Activated naive CD8-positive, alpha-beta T cell treated with anti-CD3 and anti-CD28 coated beads, Interleukin-2, amount 10 ng/mL, durations not matched to agents 7 days and 5 days (primary cell): ENCODE results near the gene RBBP9. TPM values are rescaled to one million over a fixed set of nuclear protein-coding genes. Genes with fewer than 3 reads are reported as not detected.
"Not testable (repeated sequence)": the region's sequence is repeated elsewhere in the genome, so short reads cannot be mapped to it uniquely, and the experiment has no call there.

Experiments
- ATAC-seq: fragments of 150-1000 bp; cut with Tn5 transposase; one replicate; pipeline ENCODE4 v1.10.0; 2021; ENCODE audit warnings: low read depth, moderate library complexity
- POLR2A ChIA-PET: fragments of 350-600 bp; sonication (Branson Sonifier 250); formaldehyde crosslinking; loops from one replicate; lab custom pipeline; 2021; ENCODE audit warnings: antibody characterized with exemption; lab: Charles Lee
- DNase-seq: peaks from one replicate; pipeline ENCODE4 v3.0.0; 2021
- H3K27ac Mint-ChIP-seq: one replicate; pipeline ENCODE4 v1.8.0; 2022; ENCODE audit warnings: mild to moderate bottlenecking, mixed read lengths
- H3K27me3 Mint-ChIP-seq: one replicate; pipeline ENCODE4 v1.8.0; 2022; ENCODE audit warnings: mild to moderate bottlenecking, moderate library complexity, mixed read lengths
- H3K36me3 Mint-ChIP-seq: one replicate; pipeline ENCODE4 v1.8.0; 2021; ENCODE audit warnings: mild to moderate bottlenecking, mixed read lengths
- H3K4me1 Mint-ChIP-seq: one replicate; pipeline ENCODE4 v1.8.0; 2021; ENCODE audit warnings: mixed read lengths
- H3K4me3 Mint-ChIP-seq: one replicate; pipeline ENCODE4 v1.8.0; 2022; ENCODE audit warnings: mild to moderate bottlenecking, moderate library complexity, mixed read lengths
- H3K9me3 Mint-ChIP-seq: one replicate; pipeline ENCODE4 v1.8.0; 2021; ENCODE audit warnings: mixed read lengths
- total RNA-seq, 2 experiments: library from RNA; stranded (reverse); gene quantifications; one replicate each; pipeline ENCODE4 v1.2.3, GENCODE V29; 2021

Gene RBBP9
- total RNA-seq, 2 experiments from 2014 or later, result 13.9 to 15.2 TPM

DNA sequence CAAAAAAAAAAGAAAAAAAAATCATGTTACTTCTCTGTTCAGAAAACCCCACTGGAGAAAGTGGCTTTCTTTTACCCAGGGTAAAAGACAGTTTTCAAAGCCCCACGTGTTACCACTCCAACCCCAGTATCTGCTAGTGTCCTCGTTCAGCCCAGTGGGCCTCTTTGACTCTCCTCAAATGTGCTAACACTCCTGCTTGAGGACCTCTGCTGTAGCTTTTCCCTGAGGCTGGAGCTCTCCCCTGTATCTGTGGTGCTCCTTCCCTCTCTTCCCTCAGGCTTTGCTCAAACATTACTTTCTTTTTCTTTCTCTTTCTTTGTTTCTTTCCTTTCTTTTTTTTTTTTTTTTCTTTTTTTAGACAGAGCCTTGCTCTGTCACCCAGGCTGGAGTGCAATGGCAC lies 26.0 kb upstream of the RBBP9 start:
- Mint-ChIP-seq H3K27ac (no peak overlapping the region), H3K9me3 (no peaks in the 10 kb centered on the region), H3K27me3 (no peaks in the 10 kb centered on the region), H3K36me3 (peaks cover 18% of the 10 kb centered on the region), H3K4me3 (no peak overlapping the region), H3K4me1 (no peaks in the 10 kb centered on the region)
- DNase-seq (no peak), ATAC-seq (no peak)
- POLR2A ChIA-PET, result no interaction called here

DNA sequence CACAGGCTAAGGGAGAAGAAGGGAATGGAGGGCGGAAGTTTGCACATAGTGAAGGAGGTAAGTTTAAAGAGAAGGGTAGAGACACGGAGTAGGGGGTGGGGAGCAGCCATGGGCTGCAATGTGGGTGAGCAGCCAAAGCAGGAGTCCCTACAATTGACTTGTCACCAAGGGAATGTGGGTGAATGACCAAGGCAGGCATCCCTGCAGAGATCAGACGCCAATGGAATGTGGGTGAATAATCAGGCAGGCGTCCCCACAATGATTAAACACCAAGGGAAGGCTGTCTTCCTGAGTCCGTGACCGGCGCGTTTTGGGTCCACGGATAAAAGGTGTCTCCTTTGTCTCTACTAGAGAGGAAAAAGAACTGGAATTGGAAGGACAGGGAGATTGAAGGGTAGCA lies 25.0 kb upstream of the RBBP9 start:
- POLR2A ChIA-PET, H3K27me3 Mint-ChIP-seq, H3K4me1 Mint-ChIP-seq, H3K9me3 Mint-ChIP-seq, H3K4me3 Mint-ChIP-seq, H3K27ac Mint-ChIP-seq, ATAC-seq, DNase-seq: not testable (repeated sequence)
- peaks cover 14% of the 10 kb centered on the region for H3K36me3 Mint-ChIP-seq

DNA sequence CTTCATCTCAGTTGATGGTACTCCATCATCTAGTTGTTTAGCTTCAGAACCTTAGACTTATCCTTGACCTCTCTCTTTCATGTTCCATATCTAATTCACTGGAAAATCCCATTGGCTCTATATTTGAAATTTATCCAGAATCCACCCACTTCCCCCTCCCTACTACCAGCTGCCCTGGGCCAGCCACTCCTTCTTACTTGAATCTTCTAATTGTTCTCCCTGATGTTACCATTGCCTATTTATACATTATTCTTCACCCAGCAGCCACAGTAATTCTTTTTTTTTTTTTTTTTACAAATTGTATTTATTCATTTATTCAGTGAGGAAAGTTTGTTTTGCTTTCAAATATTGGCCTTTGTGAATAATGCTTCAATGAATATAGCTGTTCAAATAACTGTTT lies 18.9 kb upstream of the RBBP9 start:
- peaks cover 11% of the 10 kb centered on the region for H3K36me3 Mint-ChIP-seq

DNA sequence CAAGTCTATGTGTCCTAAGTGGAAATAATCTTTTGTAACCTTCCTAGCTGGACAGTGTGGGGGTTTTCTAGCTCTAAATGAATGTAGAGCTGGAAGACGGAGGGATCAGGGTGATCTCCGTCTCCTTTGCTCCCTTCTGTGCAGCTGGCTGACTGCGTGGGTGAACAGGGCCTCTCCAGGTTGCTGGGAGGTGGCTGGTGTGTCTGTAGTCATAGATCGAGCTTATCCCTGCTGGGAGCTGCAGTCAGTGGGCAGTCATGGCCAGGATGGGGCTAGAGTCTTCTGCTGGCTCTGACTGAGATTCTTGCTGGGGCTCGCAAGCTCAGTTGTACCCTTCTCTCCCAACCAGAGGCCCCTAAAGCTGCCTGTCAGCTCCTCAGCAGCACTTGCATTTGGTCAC lies 17.1 kb upstream of the RBBP9 start:
- H3K27me3 Mint-ChIP-seq, result no peaks in the 10 kb centered on the region
- no peak for ATAC-seq
- H3K4me1 Mint-ChIP-seq, result peaks cover 21% of the 10 kb centered on the region
- H3K27ac Mint-ChIP-seq, result no peak overlapping the region
- POLR2A ChIA-PET, result no interaction called here
- no peak overlapping the region for H3K4me3 Mint-ChIP-seq
- no peaks in the 10 kb centered on the region for H3K9me3 Mint-ChIP-seq
- no peak for DNase-seq
- H3K36me3 Mint-ChIP-seq, result peaks cover 23% of the 10 kb centered on the region

More for the DNA sequence above, 18.9 kb upstream of the RBBP9 start:
- POLR2A ChIA-PET, result interaction anchor here (0.7 kb wide), 1 partner anchor 552 kb away, joined by 3 read pairs; no protein-coding TSS in a partner anchor
- Mint-ChIP-seq H3K4me1 (peaks cover 7% of the 10 kb centered on the region), H3K4me3 (no peak overlapping the region), H3K27me3 (no peaks in the 10 kb centered on the region), H3K9me3 (no peaks in the 10 kb centered on the region), H3K27ac (peak overlapping the region; percentile 16)
- no peak for ATAC-seq
- DNase-seq, result no peak

DNA sequence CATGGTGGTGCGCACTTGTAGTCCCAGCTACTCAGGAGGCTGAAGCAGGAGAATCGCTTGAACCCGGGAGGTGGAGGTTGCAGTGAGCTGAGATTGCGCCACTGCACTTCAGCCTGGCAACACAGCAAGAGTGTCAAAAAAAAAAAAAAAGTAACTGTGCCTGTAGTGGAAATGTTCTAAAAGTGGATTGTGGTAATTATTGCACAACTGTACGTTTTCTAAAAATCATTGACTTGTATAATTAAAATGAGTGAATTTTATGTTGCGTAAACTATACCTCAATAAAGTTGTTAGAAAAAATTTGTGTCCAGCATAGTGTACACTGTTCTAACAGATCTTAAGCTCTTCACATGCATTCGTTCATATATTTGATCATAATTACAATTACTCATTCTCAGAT lies 16.2 kb upstream of the RBBP9 start:
- no peak overlapping the region for H3K4me3 Mint-ChIP-seq

DNA sequence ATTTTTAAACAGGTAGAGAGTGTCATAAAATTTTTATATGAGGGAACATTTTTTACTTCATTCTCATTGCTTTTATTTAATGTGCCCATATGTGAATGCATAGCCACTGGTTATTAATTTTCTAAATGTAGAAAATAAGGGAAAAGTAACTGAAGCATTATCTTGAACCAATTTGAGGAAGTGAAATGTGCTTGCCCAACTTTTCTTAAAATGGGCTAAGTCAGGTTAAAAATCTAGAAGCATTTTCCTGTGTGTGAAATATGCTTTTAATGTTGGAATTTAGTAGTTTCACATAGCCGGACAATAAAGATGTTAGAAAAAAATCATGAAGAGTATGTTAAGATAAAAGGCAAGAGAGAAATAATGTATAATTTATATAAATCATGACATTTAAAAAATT lies 14.5 kb upstream of the RBBP9 start:
- no peaks in the 10 kb centered on the region for H3K27me3 Mint-ChIP-seq
- DNase-seq (no peak), ATAC-seq (no peak)
- H3K36me3 Mint-ChIP-seq, result peaks cover 25% of the 10 kb centered on the region
- peaks cover 29% of the 10 kb centered on the region for H3K4me1 Mint-ChIP-seq
- no peak overlapping the region for H3K27ac Mint-ChIP-seq
- H3K9me3 Mint-ChIP-seq, result no peaks in the 10 kb centered on the region
- H3K4me3 Mint-ChIP-seq, result no peak overlapping the region
- POLR2A ChIA-PET, result no interaction called here

More for the DNA sequence above, 16.2 kb upstream of the RBBP9 start:
- no peak for DNase-seq
- no peaks in the 10 kb centered on the region for H3K9me3 Mint-ChIP-seq
- no peaks in the 10 kb centered on the region for H3K27me3 Mint-ChIP-seq
- peaks cover 23% of the 10 kb centered on the region for H3K36me3 Mint-ChIP-seq
- ATAC-seq, result no peak
- POLR2A ChIA-PET, result no interaction called here
- H3K4me1 Mint-ChIP-seq, result peaks cover 25% of the 10 kb centered on the region
- no peak overlapping the region for H3K27ac Mint-ChIP-seq

DNA sequence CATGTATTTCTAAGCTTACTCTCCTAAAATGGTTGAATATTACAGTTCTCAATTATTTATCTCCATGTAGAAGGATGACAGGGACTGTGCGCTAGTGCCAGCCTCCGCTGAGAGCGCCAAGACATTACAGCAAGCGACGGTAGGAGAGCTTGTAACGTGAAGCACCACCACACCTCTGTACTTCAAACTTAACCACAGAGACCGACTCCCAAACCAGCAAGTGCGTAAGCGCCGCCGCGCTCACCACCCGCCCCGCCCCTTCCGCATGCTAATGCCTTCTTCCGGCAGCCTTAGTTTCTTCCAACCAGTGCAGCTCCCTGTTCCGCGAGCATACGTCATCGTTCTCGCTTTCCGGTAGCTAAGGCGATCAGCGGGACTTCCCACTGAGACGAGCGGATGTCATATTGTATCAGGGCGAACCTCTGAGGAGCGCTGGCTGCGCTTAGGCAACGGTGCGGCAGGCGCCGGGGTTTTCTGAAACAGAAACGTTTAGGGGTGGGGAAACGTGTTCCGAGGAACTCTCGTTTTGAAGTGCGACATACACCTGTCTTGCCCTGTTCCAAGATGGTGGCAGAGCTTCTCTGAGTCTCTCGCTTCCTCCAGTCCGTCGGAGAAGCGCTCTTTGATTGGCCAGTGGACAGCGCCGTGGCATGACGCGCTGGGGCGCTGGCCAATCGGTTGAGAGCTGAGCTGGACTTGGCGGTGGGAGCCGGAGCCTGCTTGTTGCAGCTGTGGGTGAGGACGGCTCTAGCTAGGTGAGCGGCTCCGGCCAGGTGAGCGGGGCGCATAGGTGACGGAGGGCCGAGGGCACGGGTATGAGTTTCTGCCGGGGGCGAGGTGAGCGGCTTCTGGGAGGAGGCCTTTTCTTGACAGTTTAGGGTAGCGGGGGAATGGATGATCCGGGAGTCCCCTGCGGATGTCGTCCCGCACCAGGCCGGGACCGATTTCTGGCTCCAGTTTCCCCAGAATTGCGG lies 10.5 kb upstream of the RBBP9 start, which contains the start of gene SEC23B:
TSS of gene SEC23B (plus strand) at position 723 of the 974 bp plus-strand sequence. CDS start 2,896 bp downstream, outside the sequence.
- H3K4me3 Mint-ChIP-seq, result peak within 1 kb of the TSS; percentile 98
- ATAC-seq (peak; percentile 95), DNase-seq (peak; percentile 96)
- H3K27ac Mint-ChIP-seq, result peak within 1 kb of the TSS; percentile 98
- no peaks in the 10 kb centered on the region for H3K9me3 Mint-ChIP-seq
- H3K36me3 Mint-ChIP-seq, result peaks cover 20% of the 10 kb centered on the region
- H3K4me1 Mint-ChIP-seq, result peaks cover 28% of the 10 kb centered on the region
- H3K27me3 Mint-ChIP-seq, result peaks cover 2% of the 10 kb centered on the region
- POLR2A ChIA-PET, result interaction anchor here (1.0 to 4.5 kb wide), 7 partner anchors 10 to 370 kb away, joined by 3 to 64 read pairs (median 4); partner anchors contain the start of genes DTD1, DZANK1, KAT14 and PET117

DNA sequence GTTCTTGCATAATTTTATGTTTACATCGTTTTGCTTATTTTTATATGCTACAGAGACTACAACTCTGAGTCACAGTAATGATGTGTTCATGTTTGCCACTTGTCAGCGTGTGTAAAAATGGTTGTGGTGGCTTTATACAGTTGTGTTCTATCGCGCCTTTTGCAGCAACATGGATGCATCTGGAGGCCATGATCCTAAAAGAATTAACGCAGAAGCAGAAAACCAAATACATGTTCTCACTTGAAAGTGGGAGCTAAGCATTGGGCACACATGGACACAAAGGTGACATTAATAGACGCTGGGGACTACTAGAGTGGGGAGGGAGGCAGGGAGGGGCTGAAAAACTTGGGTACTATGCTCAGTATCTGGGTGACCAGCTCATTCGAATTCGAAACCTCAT lies 9.7 kb upstream of the RBBP9 start:
- Mint-ChIP-seq H3K27ac (peak overlapping the region; percentile 98), H3K27me3 (peaks cover 2% of the 10 kb centered on the region), H3K9me3 (no peaks in the 10 kb centered on the region), H3K36me3 (peaks cover 20% of the 10 kb centered on the region), H3K4me3 (peak overlapping the region; percentile 98), H3K4me1 (peaks cover 28% of the 10 kb centered on the region)
- POLR2A ChIA-PET, result interaction anchor here (1.0 to 4.5 kb wide), 7 partner anchors 10 to 369 kb away, joined by 3 to 64 read pairs (median 4); partner anchors contain the start of genes DTD1, DZANK1, KAT14 and PET117
- no peak for DNase-seq
- ATAC-seq, result no peak

DNA sequence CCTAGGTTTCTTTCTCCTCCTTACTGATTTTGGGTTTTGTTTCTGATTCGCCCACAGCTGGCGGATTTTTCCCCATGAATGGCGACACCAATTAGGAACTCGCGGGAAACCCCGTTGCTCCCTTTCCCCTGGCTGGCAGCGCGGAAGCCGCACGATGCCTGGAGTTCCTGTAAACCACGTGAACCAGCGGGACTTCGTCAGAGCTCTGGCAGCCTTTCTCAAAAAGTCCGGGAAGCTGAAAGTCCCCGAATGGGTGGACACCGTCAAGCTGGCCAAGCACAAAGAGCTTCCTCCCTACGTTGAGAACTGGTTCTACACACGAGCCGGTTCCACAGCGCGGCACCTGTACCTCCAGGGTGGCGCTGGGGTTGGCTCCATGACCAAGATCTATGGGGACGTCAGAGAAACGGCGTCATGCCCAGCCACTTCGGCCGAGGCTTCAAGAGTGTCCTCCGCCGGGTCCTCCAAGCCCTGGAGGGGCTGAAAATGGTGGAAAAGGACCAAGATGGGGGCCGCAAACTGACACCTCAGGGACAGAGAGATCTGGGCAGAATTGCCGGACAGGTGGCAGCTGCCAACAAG lies 7.5 kb upstream of the RBBP9 start:
- Mint-ChIP-seq H3K4me3 (no peak overlapping the region), H3K4me1 (peaks cover 12% of the 10 kb centered on the region), H3K27me3 (peaks cover 2% of the 10 kb centered on the region), H3K27ac (no peak overlapping the region), H3K36me3 (peaks cover 3% of the 10 kb centered on the region), H3K9me3 (no peaks in the 10 kb centered on the region)
- ATAC-seq (no peak), DNase-seq (no peak)
- POLR2A ChIA-PET, result interaction anchor here (1.0 kb wide), 1 partner anchor 367 kb away, joined by 4 read pairs; the partner anchor contains the start of genes KAT14 and PET117

DNA sequence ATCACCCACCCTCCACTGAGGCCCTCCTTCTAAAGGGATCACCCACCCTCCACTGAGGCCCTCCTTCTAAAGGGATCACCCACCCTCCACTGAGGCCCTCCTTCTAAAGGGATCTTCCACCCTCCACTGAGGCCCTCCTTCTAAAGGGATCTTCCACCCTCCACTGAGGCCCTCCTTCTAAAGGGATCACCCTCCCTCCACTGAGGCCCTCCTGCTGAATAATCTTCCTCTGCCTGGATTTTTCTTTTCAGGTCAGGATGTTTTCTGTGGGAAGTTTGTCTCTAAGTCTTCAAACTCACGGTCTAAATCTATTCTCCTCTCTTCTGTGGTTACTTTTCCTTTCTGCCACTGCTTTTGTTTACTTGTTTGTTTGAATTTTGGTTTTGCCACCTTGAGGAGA lies 4.6 kb upstream of the RBBP9 start:
- H3K36me3 Mint-ChIP-seq, DNase-seq, H3K4me1 Mint-ChIP-seq, POLR2A ChIA-PET, ATAC-seq, H3K4me3 Mint-ChIP-seq, H3K27ac Mint-ChIP-seq, H3K27me3 Mint-ChIP-seq, H3K9me3 Mint-ChIP-seq: not testable (repeated sequence)

DNA sequence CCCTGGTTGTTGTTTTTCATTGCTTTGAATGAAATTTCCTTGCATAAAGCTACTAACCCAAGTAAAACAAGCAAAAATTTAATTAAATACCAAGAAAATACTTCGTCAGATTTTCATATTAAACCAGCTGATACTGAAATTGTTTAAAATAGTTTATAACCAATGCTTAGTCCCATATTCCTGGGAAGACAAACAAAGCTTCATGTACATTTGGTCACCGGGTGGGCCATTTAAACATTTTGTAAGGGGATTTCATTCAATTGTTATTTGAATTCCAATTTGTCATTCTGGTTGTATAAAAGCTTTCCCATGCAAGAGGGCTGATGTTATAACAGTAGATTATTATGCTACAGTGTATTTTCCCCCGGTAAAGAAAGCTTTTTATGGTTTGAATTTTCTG lies 578 bp upstream of the RBBP9 start:
- POLR2A ChIA-PET, result interaction anchor here (2.3 to 4.3 kb wide), 2 partner anchors 10 to 30 kb away, joined by 16 to 64 read pairs; partner anchors contain the start of genes DZANK1, POLR3F and SEC23B
- DNase-seq (no peak), ATAC-seq (no peak)
- no peaks in the 10 kb centered on the region for H3K9me3 Mint-ChIP-seq
- H3K36me3 Mint-ChIP-seq, result peaks cover 9% of the 10 kb centered on the region
- no peak overlapping the region for H3K27ac Mint-ChIP-seq
- no peaks in the 10 kb centered on the region for H3K27me3 Mint-ChIP-seq
- peak overlapping the region; percentile 97 for H3K4me3 Mint-ChIP-seq
- H3K4me1 Mint-ChIP-seq, result peaks cover 13% of the 10 kb centered on the region

DNA sequence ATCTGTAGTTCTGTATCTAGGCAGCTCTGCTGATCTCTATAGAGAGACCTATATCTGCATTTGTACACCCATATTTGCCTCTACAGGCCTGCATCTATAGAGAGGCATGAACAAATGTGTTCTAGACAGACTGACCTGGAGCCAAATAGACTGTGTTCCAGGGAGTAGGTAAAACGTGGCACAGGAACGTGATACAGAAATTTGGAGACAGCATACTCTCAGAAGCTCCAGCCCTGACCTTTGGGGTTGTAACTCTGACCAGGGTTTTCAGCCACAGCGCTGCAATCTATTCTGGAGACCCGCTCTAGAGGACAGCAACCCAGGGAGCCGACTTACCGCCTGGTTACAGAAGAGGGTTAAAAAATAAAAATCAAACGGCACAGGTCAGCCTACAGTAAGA lies 983 bp downstream of the RBBP9 start:
- Mint-ChIP-seq H3K4me1 (peaks cover 13% of the 10 kb centered on the region), H3K36me3 (peaks cover 12% of the 10 kb centered on the region), H3K27ac (no peak overlapping the region), H3K27me3 (no peaks in the 10 kb centered on the region), H3K9me3 (no peaks in the 10 kb centered on the region), H3K4me3 (peak overlapping the region; percentile 97)
- ATAC-seq (no peak), DNase-seq (no peak)
- POLR2A ChIA-PET, result interaction anchor here (0.5 to 4.3 kb wide), 4 partner anchors 12 to 926 kb away, joined by 3 to 64 read pairs (median 11); partner anchors contain the start of genes DZANK1, POLR3F and SEC23B

DNA sequence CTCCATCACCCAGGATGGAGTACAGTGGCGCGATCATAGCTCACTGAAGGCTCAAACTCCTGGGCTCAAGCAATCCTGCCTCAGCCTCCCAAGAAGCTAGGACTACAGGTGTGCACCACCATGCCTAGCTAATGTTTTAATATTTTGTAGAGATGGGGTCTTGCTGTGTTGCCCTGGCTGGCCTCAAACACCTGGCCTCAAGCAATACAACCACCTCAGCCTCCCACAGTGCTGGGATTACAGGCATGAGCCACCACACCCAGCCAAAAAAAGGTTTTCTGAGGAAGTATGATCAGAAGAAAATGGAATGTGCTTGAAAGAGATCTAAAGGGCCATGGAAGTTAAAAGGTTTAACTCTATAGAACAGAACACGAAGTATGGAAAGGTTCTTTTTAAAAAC lies 8.7 kb downstream of the RBBP9 start:
- H3K4me1 Mint-ChIP-seq, result no peaks in the 10 kb centered on the region
- no peaks in the 10 kb centered on the region for H3K9me3 Mint-ChIP-seq
- H3K27ac Mint-ChIP-seq, result no peak overlapping the region
- ATAC-seq (no peak), DNase-seq (no peak)
- H3K27me3 Mint-ChIP-seq, result no peaks in the 10 kb centered on the region
- H3K36me3 Mint-ChIP-seq, result peaks cover 21% of the 10 kb centered on the region
- no peak overlapping the region for H3K4me3 Mint-ChIP-seq
- POLR2A ChIA-PET, result no interaction called here
